ENCODE results near the gene CXorf38.
A peak's percentile ranks its signal among the peaks of the same experiment; 100 is the strongest.

CXorf38 gene

GRCh38 chrX:40647307-40648197 is at the start of gene CXorf38:
Gene CXorf38, minus strand, starts transcription at chrX:40647561. Its CDS starts 41 bp downstream, at chrX:40647520.
- peak within 1 kb of the TSS; percentile 71 for H3K4me3 ChIP-seq (ENCODE audit: low read depth, low read length)
- TF ChIP-seq, protein P1, sequence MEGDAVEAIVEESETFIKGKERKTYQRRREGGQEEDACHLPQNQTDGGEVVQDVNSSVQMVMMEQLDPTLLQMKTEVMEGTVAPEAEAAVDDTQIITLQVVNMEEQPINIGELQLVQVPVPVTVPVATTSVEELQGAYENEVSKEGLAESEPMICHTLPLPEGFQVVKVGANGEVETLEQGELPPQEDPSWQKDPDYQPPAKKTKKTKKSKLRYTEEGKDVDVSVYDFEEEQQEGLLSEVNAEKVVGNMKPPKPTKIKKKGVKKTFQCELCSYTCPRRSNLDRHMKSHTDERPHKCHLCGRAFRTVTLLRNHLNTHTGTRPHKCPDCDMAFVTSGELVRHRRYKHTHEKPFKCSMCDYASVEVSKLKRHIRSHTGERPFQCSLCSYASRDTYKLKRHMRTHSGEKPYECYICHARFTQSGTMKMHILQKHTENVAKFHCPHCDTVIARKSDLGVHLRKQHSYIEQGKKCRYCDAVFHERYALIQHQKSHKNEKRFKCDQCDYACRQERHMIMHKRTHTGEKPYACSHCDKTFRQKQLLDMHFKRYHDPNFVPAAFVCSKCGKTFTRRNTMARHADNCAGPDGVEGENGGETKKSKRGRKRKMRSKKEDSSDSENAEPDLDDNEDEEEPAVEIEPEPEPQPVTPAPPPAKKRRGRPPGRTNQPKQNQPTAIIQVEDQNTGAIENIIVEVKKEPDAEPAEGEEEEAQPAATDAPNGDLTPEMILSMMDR (IDR thresholded peaks at IDR 0.05; ENCODE audit: control insufficient read depth, extremely low read depth, insufficient read depth): no peak
- peak; percentile 41 for DNase-seq (ENCODE audit: low read depth)

- H3K4me3 ChIP-seq (ENCODE audit: low read depth, low read length): no peak overlapping the region
- TF ChIP-seq, protein P1 (IDR thresholded peaks at IDR 0.05; ENCODE audit: control insufficient read depth, extremely low read depth, insufficient read depth): no peak
- DNase-seq (ENCODE audit: low read depth): no peak
These were observed 47.4 kb upstream of the CXorf38 start for GRCh38 chrX:40694802-40695201.

DNA sequence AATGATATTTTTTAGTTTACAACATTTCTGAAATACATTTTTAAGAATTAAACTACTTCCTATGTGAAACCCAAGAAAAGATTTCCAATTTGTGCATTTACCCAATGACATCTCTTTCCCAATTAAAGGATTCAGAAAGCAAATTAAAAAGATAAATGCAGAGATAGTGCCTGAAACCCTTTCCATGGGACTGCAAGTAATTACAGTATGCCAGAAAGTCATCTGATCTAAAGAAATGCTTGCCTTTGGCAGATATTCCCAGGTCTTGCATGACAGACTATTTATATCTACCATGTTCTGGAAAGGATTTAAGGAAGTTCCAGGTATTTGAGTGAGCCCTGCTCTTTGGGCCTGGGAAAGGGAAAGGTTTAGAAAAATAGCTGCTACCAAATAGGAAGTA is 41.6 kb upstream of the CXorf38 start:
- TF ChIP-seq, protein P1 (IDR thresholded peaks at IDR 0.05; ENCODE audit: control insufficient read depth, extremely low read depth, insufficient read depth): no peak
- no peak for DNase-seq (ENCODE audit: low read depth)
- no peak overlapping the region for H3K4me3 ChIP-seq (ENCODE audit: low read depth, low read length)

DNA sequence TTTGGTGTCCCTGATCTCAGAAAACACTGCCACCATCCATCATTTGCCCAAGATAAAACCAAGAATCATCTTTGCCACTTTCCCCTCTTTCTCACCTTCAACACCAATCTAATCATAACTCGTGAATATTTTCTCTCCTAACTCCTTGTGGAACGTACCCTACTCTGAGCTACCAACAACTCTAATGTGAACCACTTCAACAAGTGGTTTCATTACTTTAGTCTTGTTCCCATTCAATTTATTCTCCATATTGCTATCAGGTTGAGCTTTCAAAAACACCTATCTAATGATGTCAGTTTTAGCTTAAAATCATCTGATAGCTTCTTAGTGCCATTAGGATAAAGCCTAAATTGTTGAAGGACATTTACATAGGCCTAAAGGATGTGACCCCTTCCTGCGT is 39.8 kb upstream of the CXorf38 start:
- no peak overlapping the region for H3K4me3 ChIP-seq (ENCODE audit: low read depth, low read length)
- no peak for DNase-seq (ENCODE audit: low read depth)
- TF ChIP-seq, protein P1 (IDR thresholded peaks at IDR 0.05; ENCODE audit: control insufficient read depth, extremely low read depth, insufficient read depth): no peak

DNA sequence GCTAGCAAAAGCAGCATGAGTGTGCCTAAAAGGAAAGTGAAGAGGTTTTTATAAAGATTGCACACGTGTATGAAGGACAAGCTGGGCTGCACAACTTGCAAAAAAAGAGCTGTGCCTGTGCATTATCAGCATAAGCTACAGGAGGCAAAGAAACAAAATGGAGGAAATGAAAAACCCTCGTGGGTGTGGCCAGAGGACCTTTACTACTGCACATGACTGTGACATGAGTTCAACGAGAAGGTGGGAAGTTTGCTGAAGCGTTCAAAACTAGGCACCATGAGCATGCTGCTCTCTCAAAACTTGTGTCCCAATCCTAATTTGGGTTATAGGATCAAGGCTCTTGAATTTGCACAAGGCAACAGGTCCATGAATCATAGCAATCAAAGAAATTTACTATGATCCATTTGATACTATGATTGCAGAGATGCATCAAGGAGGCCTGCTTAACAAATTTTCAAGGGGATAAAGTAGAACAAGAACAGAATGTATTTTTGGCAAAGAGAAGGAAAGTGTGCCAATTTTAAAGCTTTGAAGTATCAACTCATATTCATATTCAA is 38.1 kb upstream of the CXorf38 start:
- H3K4me3 ChIP-seq (ENCODE audit: low read depth, low read length): no peak overlapping the region
- DNase-seq (ENCODE audit: low read depth): no peak
- TF ChIP-seq, protein P1 (IDR thresholded peaks at IDR 0.05; ENCODE audit: control insufficient read depth, extremely low read depth, insufficient read depth): no peak

DNA sequence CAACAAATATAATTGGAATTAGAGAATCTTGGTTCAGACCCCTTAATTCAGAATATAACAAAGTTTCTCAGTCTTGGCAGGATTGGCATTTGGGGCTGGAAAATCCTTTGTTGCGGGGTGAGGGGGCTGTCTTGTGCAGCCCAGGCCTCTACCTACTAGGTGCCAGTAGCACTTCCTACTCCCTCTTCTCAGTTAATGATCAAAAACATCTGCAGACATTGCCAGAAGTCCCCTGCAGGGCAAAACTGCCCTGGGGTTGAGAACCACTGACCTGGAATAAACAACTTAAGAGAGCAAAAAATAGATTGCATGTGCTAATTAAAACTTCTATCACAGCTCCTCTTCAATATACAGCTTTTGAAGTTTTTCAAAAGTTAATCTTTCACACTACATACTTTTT is 36.7 kb upstream of the CXorf38 start:
- no peak overlapping the region for H3K4me3 ChIP-seq (ENCODE audit: low read depth, low read length)
- no peak for DNase-seq (ENCODE audit: low read depth)
- TF ChIP-seq, protein P1 (IDR thresholded peaks at IDR 0.05; ENCODE audit: control insufficient read depth, extremely low read depth, insufficient read depth): no peak

Measured in LNCaP clone FGC (cell line).